ENCODE data around the gene LPCAT2.

- TF ChIP-seq CTCF (IDR thresholded peaks at IDR 0.05) (no peak), POLR2A (IDR thresholded peaks at IDR 0.05) (no peak)
Observed at GRCh38 chr16:55479430-55480140, 29.3 kb upstream of the LPCAT2 start.

All from Peyer's patch (tissue), 4 donors.